Mesodermal cell (in vitro differentiated cells): Measurements from ENCODE around the gene PCDHA5.
"Not testable (repeated sequence)": the region's sequence is repeated elsewhere in the genome, so short reads cannot be mapped to it uniquely, and the experiment has no call there.

Experiments
- H3K27ac ChIP-seq: 2 replicates; pipeline ENCODE4 v1.7.0; 2013; ENCODE audit warnings: mild to moderate bottlenecking, low read depth, low read length, moderate library complexity; ENCODE audit not compliant: severe bottlenecking
- H3K36me3 ChIP-seq: 2 replicates; pipeline ENCODE4 v1.7.1; 2013; ENCODE audit warnings: mild to moderate bottlenecking, low read length, moderate library complexity; ENCODE audit not compliant: control insufficient read depth, insufficient read depth
- H3K4me1 ChIP-seq: one replicate; pipeline ENCODE4 v1.7.1; 2013; ENCODE audit warnings: mild to moderate bottlenecking, low read length; ENCODE audit not compliant: insufficient read depth, control insufficient read depth, poor library complexity, severe bottlenecking
- H3K4me3 ChIP-seq: 2 replicates; pipeline ENCODE4 v1.7.0; 2013; ENCODE audit warnings: low read length, control low read depth, mild to moderate bottlenecking; ENCODE audit not compliant: insufficient read depth, poor library complexity, severe bottlenecking; ENCODE audit errors: extremely low read depth
- H3K9me3 ChIP-seq: 2 replicates; pipeline ENCODE4 v1.7.1; 2013; ENCODE audit warnings: mild to moderate bottlenecking, low read length, moderate library complexity; ENCODE audit not compliant: control insufficient read depth
- WGBS, 2 experiments: methylation state at CpG; one replicate each; pipeline ENCODE4 v1.1.5; 2013; ENCODE audit warnings: missing lambda C conversion rate in 2 of 2; ENCODE audit not compliant: insufficient coverage in 2 of 2; 5-methylcytosine and 5-hydroxymethylcytosine counted together

The PCDHA5 gene

GRCh38 chr5:140827704-140828361 is 6.4 kb downstream of the PCDHA5 start, which contains the start of gene PCDHA6:
TSS of gene PCDHA6 (plus strand) at chr5:140827960. CDS start at chr5:140828092, 132 bp downstream.
- Histone ChIP-seq H3K27ac (no peak within 1 kb of the TSS), H3K4me3 (no peak within 1 kb of the TSS), H3K36me3 (no peaks in the 10 kb centered on the region), H3K4me1 (no peaks in the 10 kb centered on the region), H3K9me3 (no peaks in the 10 kb centered on the region)
- 96% methylated on average over 19 to 21 of the region's 27 CpGs for WGBS, 2 experiments

GRCh38 chr5:140828362-140828737 is 6.9 kb downstream of the PCDHA5 start:
- no peaks in the 10 kb centered on the region for H3K36me3 ChIP-seq
- WGBS, 2 experiments = 88 to 94% methylated on average over 6 to 9 of the region's 18 CpGs
- H3K4me1 ChIP-seq = no peaks in the 10 kb centered on the region
- no peaks in the 10 kb centered on the region for H3K9me3 ChIP-seq
- H3K4me3 ChIP-seq = no peak overlapping the region
- no peak overlapping the region for H3K27ac ChIP-seq

- not testable (repeated sequence) for H3K4me1 ChIP-seq, H3K27ac ChIP-seq, H3K4me3 ChIP-seq, H3K36me3 ChIP-seq, H3K9me3 ChIP-seq
- WGBS, 2 experiments = 97 to 98% methylated on average over 70 to 89 of the region's 106 CpGs
These were observed 8.4 kb downstream of the PCDHA5 start for GRCh38 chr5:140829511-140830501.

GRCh38 chr5:140833993-140834392 is 12.6 kb downstream of the PCDHA5 start, which contains the start of gene PCDHA7:
TSS of gene PCDHA7 (plus strand) at chr5:140834269. CDS start at chr5:140834384, 115 bp downstream.
- H3K36me3 ChIP-seq = no peaks in the 10 kb centered on the region
- peaks cover 6% of the 10 kb centered on the region for H3K9me3 ChIP-seq
- WGBS, 2 experiments = 89 to 100% methylated on average over 3 to 7 of the region's 8 CpGs
- H3K4me1 ChIP-seq = no peaks in the 10 kb centered on the region
- H3K27ac ChIP-seq = no peak within 1 kb of the TSS
- no peak within 1 kb of the TSS for H3K4me3 ChIP-seq

GRCh38 chr5:140834439-140835008 is 13.1 kb downstream of the PCDHA5 start:
- H3K9me3 ChIP-seq, H3K4me1 ChIP-seq, H3K4me3 ChIP-seq, H3K36me3 ChIP-seq, H3K27ac ChIP-seq: not testable (repeated sequence)
- WGBS, 2 experiments = 92 to 99% methylated on average over 7 to 23 of the region's 38 CpGs

GRCh38 chr5:140835622-140836510 is 14.5 kb downstream of the PCDHA5 start:
- Histone ChIP-seq H3K4me3 (no peak overlapping the region), H3K4me1 (no peaks in the 10 kb centered on the region), H3K36me3 (no peaks in the 10 kb centered on the region), H3K27ac (no peak overlapping the region), H3K9me3 (peaks cover 6% of the 10 kb centered on the region)
- 96 to 97% methylated on average over 75 to 103 of the region's 103 CpGs for WGBS, 2 experiments

GRCh38 chr5:140840978-140841962 is 19.9 kb downstream of the PCDHA5 start, which contains the start of gene PCDHA8:
TSS of gene PCDHA8 (plus strand) at chr5:140841187. CDS start at chr5:140841322, 135 bp downstream.
- Histone ChIP-seq H3K9me3 (no peaks in the 10 kb centered on the region), H3K27ac (no peak within 1 kb of the TSS), H3K36me3 (no peaks in the 10 kb centered on the region), H3K4me1 (no peaks in the 10 kb centered on the region), H3K4me3 (peak within 1 kb of the TSS; percentile 19)
- 81 to 84% methylated on average over 31 to 34 of the region's 47 CpGs for WGBS, 2 experiments

- Histone ChIP-seq H3K36me3 (no peaks in the 10 kb centered on the region), H3K27ac (no peak overlapping the region), H3K4me3 (no peak overlapping the region), H3K9me3 (no peaks in the 10 kb centered on the region), H3K4me1 (no peaks in the 10 kb centered on the region)
- 95 to 96% methylated on average over 78 to 83 of the region's 87 CpGs for WGBS, 2 experiments
These were observed 21.7 kb downstream of the PCDHA5 start for GRCh38 chr5:140842798-140843733.
